SK-N-SH treated with all-trans-retinoic acid at 6 μM for 48 hours (cell line): Measurements from ENCODE around the gene ARVCF.

Source experiments
- ATAC-seq: fragments of 200-7000 bp; cut with Tn5 transposase; 3 replicates; pipeline ENCODE4 v1.9.1; 2020; ENCODE audit warnings: mild to moderate bottlenecking, moderate library complexity
- ARNTL ChIP-seq: fragments of 450-650 bp; formaldehyde crosslinking; IDR thresholded peaks from 2 replicates; pipeline ENCODE4 v1.5.0; 2020; ENCODE audit warnings: low read depth, mild to moderate bottlenecking, moderate library complexity, borderline replicate concordance
- BACH2 ChIP-seq: fragments of 250-450 bp; sonication (Bioruptor Pico); IDR thresholded peaks from 2 replicates; pipeline ENCODE4 v1.9.0; 2021; ENCODE audit warnings: mild to moderate bottlenecking, borderline replicate concordance
- CSDC2 ChIP-seq: fragments of 250-450 bp; sonication (Bioruptor Pico); IDR thresholded peaks from 2 replicates; pipeline ENCODE4 v1.5.0; 2020; ENCODE audit warnings: mild to moderate bottlenecking, moderate library complexity
- GLIS3 ChIP-seq: fragments of 250-450 bp; sonication (Bioruptor Pico); IDR thresholded peaks from 2 replicates; pipeline ENCODE4 v1.5.0; 2020; ENCODE audit warnings: mild to moderate bottlenecking, moderate library complexity
- ISL1 ChIP-seq: fragments of 250-450 bp; sonication (Bioruptor Pico); IDR thresholded peaks from 2 replicates; pipeline ENCODE4 v2.1.2; 2022; ENCODE audit warnings: mild to moderate bottlenecking, moderate library complexity
- OSR1 ChIP-seq: fragments of 250-450 bp; sonication (Bioruptor Pico); IDR thresholded peaks from 2 replicates; pipeline ENCODE4 v1.8.0; 2022; ENCODE audit warnings: moderate library complexity, mild to moderate bottlenecking, inconsistent platforms
- POU6F1 ChIP-seq: fragments of 250-450 bp; sonication (Bioruptor Pico); IDR thresholded peaks from 2 replicates; pipeline ENCODE4 v1.8.0; 2021; ENCODE audit warnings: low read depth, mild to moderate bottlenecking, moderate library complexity, borderline replicate concordance
- RARB ChIP-seq: fragments of 250-450 bp; sonication (Bioruptor Pico); IDR thresholded peaks from 2 replicates; pipeline ENCODE4 v1.8.0; 2021; ENCODE audit warnings: mild to moderate bottlenecking, moderate library complexity
- SNAI2 ChIP-seq: fragments of 250-450 bp; sonication (Bioruptor Pico); IDR thresholded peaks from 2 replicates; pipeline ENCODE4 v1.5.0; 2020; ENCODE audit warnings: mild to moderate bottlenecking, moderate library complexity
- TCF4 ChIP-seq: fragments of 250-450 bp; sonication (Bioruptor Pico); IDR thresholded peaks from 2 replicates; pipeline ENCODE4 v1.8.0; 2021; ENCODE audit warnings: mild to moderate bottlenecking, moderate library complexity, borderline replicate concordance
- TOX ChIP-seq: fragments of 250-450 bp; sonication (Bioruptor Pico); IDR thresholded peaks from 2 replicates; pipeline ENCODE4 v1.8.0; 2021; ENCODE audit warnings: mild to moderate bottlenecking, moderate library complexity, borderline replicate concordance
- ZC3H10 ChIP-seq: fragments of 250-450 bp; sonication (Bioruptor Pico); IDR thresholded peaks from 2 replicates; pipeline ENCODE4 v1.5.1; 2021; ENCODE audit warnings: mild to moderate bottlenecking, moderate library complexity
- ZNF565 ChIP-seq: fragments of 450-650 bp; formaldehyde crosslinking; conservative IDR thresholded peaks from 2 replicates; pipeline ENCODE4 v1.5.0; 2020; ENCODE audit warnings: low read depth, mild to moderate bottlenecking, moderate library complexity
- ZNF8 ChIP-seq: fragments of 450-650 bp; formaldehyde crosslinking; IDR thresholded peaks from 2 replicates; pipeline ENCODE4 v1.5.0; 2020; ENCODE audit warnings: mild to moderate bottlenecking, moderate library complexity
- TF ChIP-seq, protein P1 (sequence below): fragments of 250-450 bp; sonication (Bioruptor Pico); IDR thresholded peaks from 2 replicates; pipeline ENCODE4 v1.5.1; 2021; ENCODE audit warnings: mild to moderate bottlenecking, moderate library complexity
- TF ChIP-seq, protein P2 (sequence below): fragments of 250-450 bp; sonication (Bioruptor Pico); IDR thresholded peaks from 2 replicates; pipeline ENCODE4 v1.5.1; 2020; ENCODE audit warnings: low read depth, mild to moderate bottlenecking, moderate library complexity
- TF ChIP-seq, protein P3 (sequence below): fragments of 250-450 bp; sonication (Bioruptor Pico); IDR thresholded peaks from 2 replicates; pipeline ENCODE4 v1.5.0; 2020; ENCODE audit warnings: mild to moderate bottlenecking, moderate library complexity
- TF ChIP-seq, protein P4 (sequence below): fragments of 250-450 bp; sonication (Bioruptor Pico); IDR thresholded peaks from 2 replicates; pipeline ENCODE4 v1.8.0; 2020; ENCODE audit warnings: mild to moderate bottlenecking, moderate library complexity, borderline replicate concordance

ARVCF gene, protein sequence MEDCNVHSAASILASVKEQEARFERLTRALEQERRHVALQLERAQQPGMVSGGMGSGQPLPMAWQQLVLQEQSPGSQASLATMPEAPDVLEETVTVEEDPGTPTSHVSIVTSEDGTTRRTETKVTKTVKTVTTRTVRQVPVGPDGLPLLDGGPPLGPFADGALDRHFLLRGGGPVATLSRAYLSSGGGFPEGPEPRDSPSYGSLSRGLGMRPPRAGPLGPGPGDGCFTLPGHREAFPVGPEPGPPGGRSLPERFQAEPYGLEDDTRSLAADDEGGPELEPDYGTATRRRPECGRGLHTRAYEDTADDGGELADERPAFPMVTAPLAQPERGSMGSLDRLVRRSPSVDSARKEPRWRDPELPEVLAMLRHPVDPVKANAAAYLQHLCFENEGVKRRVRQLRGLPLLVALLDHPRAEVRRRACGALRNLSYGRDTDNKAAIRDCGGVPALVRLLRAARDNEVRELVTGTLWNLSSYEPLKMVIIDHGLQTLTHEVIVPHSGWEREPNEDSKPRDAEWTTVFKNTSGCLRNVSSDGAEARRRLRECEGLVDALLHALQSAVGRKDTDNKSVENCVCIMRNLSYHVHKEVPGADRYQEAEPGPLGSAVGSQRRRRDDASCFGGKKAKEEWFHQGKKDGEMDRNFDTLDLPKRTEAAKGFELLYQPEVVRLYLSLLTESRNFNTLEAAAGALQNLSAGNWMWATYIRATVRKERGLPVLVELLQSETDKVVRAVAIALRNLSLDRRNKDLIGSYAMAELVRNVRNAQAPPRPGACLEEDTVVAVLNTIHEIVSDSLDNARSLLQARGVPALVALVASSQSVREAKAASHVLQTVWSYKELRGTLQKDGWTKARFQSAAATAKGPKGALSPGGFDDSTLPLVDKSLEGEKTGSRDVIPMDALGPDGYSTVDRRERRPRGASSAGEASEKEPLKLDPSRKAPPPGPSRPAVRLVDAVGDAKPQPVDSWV

DNA sequence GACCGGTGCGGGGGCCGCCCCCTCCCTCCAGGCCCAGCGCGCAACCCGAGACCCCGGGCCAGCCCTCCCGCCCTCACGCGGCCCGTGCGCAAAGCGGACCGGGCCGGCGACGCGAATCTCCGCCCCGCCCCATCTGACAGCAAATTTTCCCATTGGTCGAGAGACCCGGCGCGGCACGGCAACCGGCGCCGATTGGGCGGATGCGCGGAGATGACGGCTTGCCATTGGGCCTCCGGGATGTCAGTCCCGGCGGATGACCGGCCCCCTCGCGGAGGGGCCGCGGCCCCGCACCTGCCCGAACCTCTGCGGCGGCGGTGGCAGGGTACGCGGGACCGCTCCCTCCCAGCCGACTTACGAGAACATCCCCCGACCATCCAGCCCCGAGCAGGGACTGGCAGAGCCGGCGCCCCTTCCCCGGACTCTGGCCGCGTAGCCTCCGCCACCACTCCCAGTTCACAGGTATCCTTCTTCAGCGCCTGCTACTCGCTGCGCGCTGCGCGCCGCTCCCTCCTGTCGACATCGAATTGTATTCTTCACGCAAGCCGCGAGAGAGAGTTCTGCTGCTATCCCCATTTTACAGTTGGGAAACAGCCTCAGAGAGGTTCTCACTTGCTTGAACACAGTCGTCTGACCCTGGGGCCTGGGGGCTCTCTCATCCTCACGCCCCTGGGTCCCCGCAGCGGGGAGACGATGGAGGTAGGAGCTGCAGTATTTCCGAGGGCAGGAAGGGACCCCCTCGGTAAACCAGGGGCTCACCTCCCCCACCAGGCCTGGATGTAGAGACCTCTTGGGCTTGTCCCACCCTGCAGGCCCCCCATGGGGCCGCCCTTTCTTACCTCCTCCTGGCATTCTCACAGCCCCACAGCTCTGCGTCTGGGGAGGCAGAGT, at the start of gene ARVCF:
Gene ARVCF, minus strand, starts transcription at position 90 of the 888 bp plus-strand sequence. CDS start 26,029 bp downstream, outside the sequence.
- peak; percentile 72 for ATAC-seq

GRCh38 chr22:20065896-20066616, 49.4 kb upstream of the ARVCF start:
- no peak for ATAC-seq
- TF ChIP-seq ZNF565, result no peak
- TF ChIP-seq, protein P1, sequence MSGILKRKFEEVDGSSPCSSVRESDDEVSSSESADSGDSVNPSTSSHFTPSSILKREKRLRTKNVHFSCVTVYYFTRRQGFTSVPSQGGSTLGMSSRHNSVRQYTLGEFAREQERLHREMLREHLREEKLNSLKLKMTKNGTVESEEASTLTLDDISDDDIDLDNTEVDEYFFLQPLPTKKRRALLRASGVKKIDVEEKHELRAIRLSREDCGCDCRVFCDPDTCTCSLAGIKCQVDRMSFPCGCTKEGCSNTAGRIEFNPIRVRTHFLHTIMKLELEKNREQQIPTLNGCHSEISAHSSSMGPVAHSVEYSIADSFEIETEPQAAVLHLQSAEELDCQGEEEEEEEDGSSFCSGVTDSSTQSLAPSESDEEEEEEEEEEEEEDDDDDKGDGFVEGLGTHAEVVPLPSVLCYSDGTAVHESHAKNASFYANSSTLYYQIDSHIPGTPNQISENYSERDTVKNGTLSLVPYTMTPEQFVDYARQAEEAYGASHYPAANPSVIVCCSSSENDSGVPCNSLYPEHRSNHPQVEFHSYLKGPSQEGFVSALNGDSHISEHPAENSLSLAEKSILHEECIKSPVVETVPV, result no peak
- no peak for TF ChIP-seq RARB
- TF ChIP-seq, protein P2, sequence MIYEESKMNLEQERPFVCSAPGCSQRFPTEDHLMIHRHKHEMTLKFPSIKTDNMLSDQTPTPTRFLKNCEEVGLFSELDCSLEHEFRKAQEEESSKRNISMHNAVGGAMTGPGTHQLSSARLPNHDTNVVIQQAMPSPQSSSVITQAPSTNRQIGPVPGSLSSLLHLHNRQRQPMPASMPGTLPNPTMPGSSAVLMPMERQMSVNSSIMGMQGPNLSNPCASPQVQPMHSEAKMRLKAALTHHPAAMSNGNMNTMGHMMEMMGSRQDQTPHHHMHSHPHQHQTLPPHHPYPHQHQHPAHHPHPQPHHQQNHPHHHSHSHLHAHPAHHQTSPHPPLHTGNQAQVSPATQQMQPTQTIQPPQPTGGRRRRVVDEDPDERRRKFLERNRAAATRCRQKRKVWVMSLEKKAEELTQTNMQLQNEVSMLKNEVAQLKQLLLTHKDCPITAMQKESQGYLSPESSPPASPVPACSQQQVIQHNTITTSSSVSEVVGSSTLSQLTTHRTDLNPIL (CRISPR knock-in tag), result no peak
- no peak for TF ChIP-seq TOX (CRISPR knock-in tag)
- no peak for TF ChIP-seq SNAI2 (CRISPR knock-in tag)
- no peak for TF ChIP-seq ARNTL (CRISPR knock-in tag)
- TF ChIP-seq BACH2 (CRISPR knock-in tag), result no peak
- TF ChIP-seq POU6F1 (CRISPR knock-in tag), result no peak
- no peak for TF ChIP-seq OSR1 (CRISPR knock-in tag)
- no peak for TF ChIP-seq ZNF8 (CRISPR knock-in tag)
- TF ChIP-seq CSDC2 (CRISPR knock-in tag), result no peak
- no peak for TF ChIP-seq ZC3H10 (CRISPR knock-in tag)
- TF ChIP-seq ISL1, result no peak
- no peak for TF ChIP-seq GLIS3 (CRISPR knock-in tag)
- TF ChIP-seq TCF4 (CRISPR knock-in tag), result no peak
- TF ChIP-seq, protein P3, sequence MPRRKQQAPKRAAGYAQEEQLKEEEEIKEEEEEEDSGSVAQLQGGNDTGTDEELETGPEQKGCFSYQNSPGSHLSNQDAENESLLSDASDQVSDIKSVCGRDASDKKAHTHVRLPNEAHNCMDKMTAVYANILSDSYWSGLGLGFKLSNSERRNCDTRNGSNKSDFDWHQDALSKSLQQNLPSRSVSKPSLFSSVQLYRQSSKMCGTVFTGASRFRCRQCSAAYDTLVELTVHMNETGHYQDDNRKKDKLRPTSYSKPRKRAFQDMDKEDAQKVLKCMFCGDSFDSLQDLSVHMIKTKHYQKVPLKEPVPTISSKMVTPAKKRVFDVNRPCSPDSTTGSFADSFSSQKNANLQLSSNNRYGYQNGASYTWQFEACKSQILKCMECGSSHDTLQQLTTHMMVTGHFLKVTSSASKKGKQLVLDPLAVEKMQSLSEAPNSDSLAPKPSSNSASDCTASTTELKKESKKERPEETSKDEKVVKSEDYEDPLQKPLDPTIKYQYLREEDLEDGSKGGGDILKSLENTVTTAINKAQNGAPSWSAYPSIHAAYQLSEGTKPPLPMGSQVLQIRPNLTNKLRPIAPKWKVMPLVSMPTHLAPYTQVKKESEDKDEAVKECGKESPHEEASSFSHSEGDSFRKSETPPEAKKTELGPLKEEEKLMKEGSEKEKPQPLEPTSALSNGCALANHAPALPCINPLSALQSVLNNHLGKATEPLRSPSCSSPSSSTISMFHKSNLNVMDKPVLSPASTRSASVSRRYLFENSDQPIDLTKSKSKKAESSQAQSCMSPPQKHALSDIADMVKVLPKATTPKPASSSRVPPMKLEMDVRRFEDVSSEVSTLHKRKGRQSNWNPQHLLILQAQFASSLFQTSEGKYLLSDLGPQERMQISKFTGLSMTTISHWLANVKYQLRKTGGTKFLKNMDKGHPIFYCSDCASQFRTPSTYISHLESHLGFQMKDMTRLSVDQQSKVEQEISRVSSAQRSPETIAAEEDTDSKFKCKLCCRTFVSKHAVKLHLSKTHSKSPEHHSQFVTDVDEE (CRISPR knock-in tag), result no peak
- TF ChIP-seq, all 23 proteins: peak for 0

More for the DNA sequence above, at the start of gene ARVCF:
- TF ChIP-seq, protein P4, sequence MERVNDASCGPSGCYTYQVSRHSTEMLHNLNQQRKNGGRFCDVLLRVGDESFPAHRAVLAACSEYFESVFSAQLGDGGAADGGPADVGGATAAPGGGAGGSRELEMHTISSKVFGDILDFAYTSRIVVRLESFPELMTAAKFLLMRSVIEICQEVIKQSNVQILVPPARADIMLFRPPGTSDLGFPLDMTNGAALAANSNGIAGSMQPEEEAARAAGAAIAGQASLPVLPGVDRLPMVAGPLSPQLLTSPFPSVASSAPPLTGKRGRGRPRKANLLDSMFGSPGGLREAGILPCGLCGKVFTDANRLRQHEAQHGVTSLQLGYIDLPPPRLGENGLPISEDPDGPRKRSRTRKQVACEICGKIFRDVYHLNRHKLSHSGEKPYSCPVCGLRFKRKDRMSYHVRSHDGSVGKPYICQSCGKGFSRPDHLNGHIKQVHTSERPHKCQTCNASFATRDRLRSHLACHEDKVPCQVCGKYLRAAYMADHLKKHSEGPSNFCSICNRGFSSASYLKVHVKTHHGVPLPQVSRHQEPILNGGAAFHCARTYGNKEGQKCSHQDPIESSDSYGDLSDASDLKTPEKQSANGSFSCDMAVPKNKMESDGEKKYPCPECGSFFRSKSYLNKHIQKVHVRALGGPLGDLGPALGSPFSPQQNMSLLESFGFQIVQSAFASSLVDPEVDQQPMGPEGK (CRISPR knock-in tag), result no peak
- TF ChIP-seq TCF4 (CRISPR knock-in tag), result no peak
